HepG2 (cell line): Measurements from ENCODE around the gene OR2V2. TPM values are rescaled to one million over a fixed set of nuclear protein-coding genes. Genes with fewer than 3 reads are reported as not detected.
A peak's percentile ranks its signal among the peaks of the same experiment; 100 is the strongest.

Experiments
- ARID5B ChIP-seq: IDR thresholded peaks from 2 replicates; pipeline ENCODE4 v1.4.0; 2020; ENCODE audit warnings: mild to moderate bottlenecking, missing genetic modification reagents
- GLI4 ChIP-seq: sonication (generic); formaldehyde crosslinking; IDR thresholded peaks from 2 replicates; pipeline ENCODE4 v1.5.1; 2020; ENCODE audit warnings: missing genetic modification reagents, mild to moderate bottlenecking, moderate library complexity, borderline replicate concordance
- HNRNPH1 ChIP-seq: fragments of 200-400 bp; formaldehyde crosslinking; optimal IDR thresholded peaks from 2 replicates; pipeline ENCODE3; 2017; ENCODE audit warnings: mild to moderate bottlenecking, low read depth, low read length
- IKZF4 ChIP-seq: sonication (generic); formaldehyde crosslinking; IDR thresholded peaks from 2 replicates; pipeline ENCODE4 v1.5.1; 2020; ENCODE audit warnings: borderline replicate concordance, mild to moderate bottlenecking, low read depth, missing genetic modification reagents; ENCODE audit errors: not compliant biosample characterization
- KAT7 ChIP-seq: IDR thresholded peaks from 2 replicates; pipeline ENCODE4 v1.6.1; 2018; ENCODE audit warnings: borderline replicate concordance, missing compliant biosample characterization
- KLF6 ChIP-seq: IDR thresholded peaks from 2 replicates; pipeline ENCODE4 v1.8.0; 2016; ENCODE audit warnings: missing biosample characterization, missing genetic modification reagents
- UBTF ChIP-seq: sonication (generic); formaldehyde crosslinking; IDR thresholded peaks from 2 replicates; pipeline ENCODE4 v1.4.0; 2020; ENCODE audit warnings: mild to moderate bottlenecking, missing genetic modification reagents
- ZFP90 ChIP-seq: sonication (generic); formaldehyde crosslinking; IDR thresholded peaks from 2 replicates; pipeline ENCODE4 v1.8.0; 2022; ENCODE audit warnings: missing genetic modification reagents, mild to moderate bottlenecking, inconsistent platforms, borderline replicate concordance
- ZNF142 ChIP-seq: sonication (generic); formaldehyde crosslinking; IDR thresholded peaks from 2 replicates; pipeline ENCODE4 v1.4.0; 2020; ENCODE audit warnings: missing genetic modification reagents
- ZNF607 ChIP-seq: sonication (generic); formaldehyde crosslinking; IDR thresholded peaks from 2 replicates; pipeline ENCODE4 v1.5.1; 2020; ENCODE audit warnings: missing genetic modification reagents, mild to moderate bottlenecking, borderline replicate concordance
- ZNF616 ChIP-seq: sonication (generic); formaldehyde crosslinking; IDR thresholded peaks from 2 replicates; pipeline ENCODE4 v1.5.0; 2020; ENCODE audit warnings: low read depth, mild to moderate bottlenecking, missing genetic modification reagents
- ZNF788 ChIP-seq: sonication (generic); formaldehyde crosslinking; IDR thresholded peaks from 2 replicates; pipeline ENCODE4 v1.5.0; 2020; ENCODE audit warnings: mild to moderate bottlenecking, missing genetic modification reagents, borderline replicate concordance
- ZSCAN29 ChIP-seq: sonication (generic); formaldehyde crosslinking; conservative IDR thresholded peaks from 2 replicates; pipeline ENCODE4 v1.4.0; 2020; ENCODE audit warnings: mild to moderate bottlenecking, missing genetic modification reagents
- polyA plus RNA-seq, 8 experiments: library from polyadenylated mRNA; depleted of rRNA in 3 of 8; stranded (reverse) in 7 of 8; unstranded in 1 of 8; fragments of >200 nt; fragmentation: Illumina TruSeq in 4 of 8; extraction: Trizol in 4 of 8; gene quantifications; 2 replicates each; pipeline versions ENCODE4 v1.2.1 to v1.2.3, GENCODE V29; 2011 to 2016; ENCODE audit warnings: low read depth in 4 of 8, missing spikeins in 1 of 8, mixed read lengths in 1 of 8; ENCODE audit not compliant: insufficient read depth in 1 of 8
- total RNA-seq, 5 experiments: library from RNA; depleted of rRNA; stranded (reverse); fragments of >200 nt; fragmentation: Illumina TruSeq; extraction: Trizol; gene quantifications; 2 replicates each; pipeline ENCODE4 v1.2.3, GENCODE V29; 2016; ENCODE audit warnings: low read depth in 1 of 5
- TF ChIP-seq, protein P1 (sequence below): sonication (generic); formaldehyde crosslinking; IDR thresholded peaks from 2 replicates; pipeline ENCODE4 v1.4.0; 2020; ENCODE audit warnings: missing genetic modification reagents

OR2V2 gene
- total and polyA plus RNA-seq, 2 of the 13 experiments (the other 11 are each of a cell fraction or from before 2014, with no cell fraction given) = not detected

- peak; percentile 62 for TF ChIP-seq ZNF142 (CRISPR knock-in tag)
- no peak; the same call in 1 of the 2 replicates for TF ChIP-seq GLI4
- TF ChIP-seq, protein P1, sequence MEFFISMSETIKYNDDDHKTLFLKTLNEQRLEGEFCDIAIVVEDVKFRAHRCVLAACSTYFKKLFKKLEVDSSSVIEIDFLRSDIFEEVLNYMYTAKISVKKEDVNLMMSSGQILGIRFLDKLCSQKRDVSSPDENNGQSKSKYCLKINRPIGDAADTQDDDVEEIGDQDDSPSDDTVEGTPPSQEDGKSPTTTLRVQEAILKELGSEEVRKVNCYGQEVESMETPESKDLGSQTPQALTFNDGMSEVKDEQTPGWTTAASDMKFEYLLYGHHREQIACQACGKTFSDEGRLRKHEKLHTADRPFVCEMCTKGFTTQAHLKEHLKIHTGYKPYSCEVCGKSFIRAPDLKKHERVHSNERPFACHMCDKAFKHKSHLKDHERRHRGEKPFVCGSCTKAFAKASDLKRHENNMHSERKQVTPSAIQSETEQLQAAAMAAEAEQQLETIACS = peak; percentile 70
- no peak for TF ChIP-seq HNRNPH1
- no peak for TF ChIP-seq ARID5B (CRISPR knock-in tag)
- no peak for TF ChIP-seq KLF6 (CRISPR knock-in tag)
- no peak for TF ChIP-seq ZNF607 (CRISPR knock-in tag)
- no peak for TF ChIP-seq ZNF788
- TF ChIP-seq ZNF616 (CRISPR knock-in tag) = no peak
- no peak for TF ChIP-seq KAT7 (CRISPR knock-in tag)
- TF ChIP-seq IKZF4 (CRISPR knock-in tag) = peak; percentile 53
- no peak for TF ChIP-seq ZSCAN29
- TF ChIP-seq ZFP90 = peak; percentile 34; the same call in 1 of the 2 replicates
- peak; percentile 49; the same call in 1 of the 2 replicates for TF ChIP-seq UBTF (CRISPR knock-in tag)
Observed at GRCh38 chr5:181190711-181191525, 43.5 kb downstream of the OR2V2 start (continued).
